LNCaP clone FGC (cell line): Measurements from ENCODE around the gene VSTM2L.

Experiments
- DNase-seq: peaks from one replicate; pipeline ENCODE4 v3.0.0-alpha.2; 2011; ENCODE audit warnings: low read depth
- H3K4me3 ChIP-seq: 2 replicates; pipeline ENCODE4 v1.5.1; 2011; ENCODE audit warnings: mild to moderate bottlenecking, low read depth, low read length, control low read depth
- TF ChIP-seq, protein P1 (sequence below): IDR thresholded peaks from 2 replicates; pipeline ENCODE4 v1.5.1; 2012; ENCODE audit warnings: mild to moderate bottlenecking; ENCODE audit not compliant: control insufficient read depth, insufficient read depth; ENCODE audit errors: extremely low read depth

Gene VSTM2L

GRCh38 chr20:37907677-37908401 is 4.9 kb downstream of the VSTM2L start:
- TF ChIP-seq, protein P1, sequence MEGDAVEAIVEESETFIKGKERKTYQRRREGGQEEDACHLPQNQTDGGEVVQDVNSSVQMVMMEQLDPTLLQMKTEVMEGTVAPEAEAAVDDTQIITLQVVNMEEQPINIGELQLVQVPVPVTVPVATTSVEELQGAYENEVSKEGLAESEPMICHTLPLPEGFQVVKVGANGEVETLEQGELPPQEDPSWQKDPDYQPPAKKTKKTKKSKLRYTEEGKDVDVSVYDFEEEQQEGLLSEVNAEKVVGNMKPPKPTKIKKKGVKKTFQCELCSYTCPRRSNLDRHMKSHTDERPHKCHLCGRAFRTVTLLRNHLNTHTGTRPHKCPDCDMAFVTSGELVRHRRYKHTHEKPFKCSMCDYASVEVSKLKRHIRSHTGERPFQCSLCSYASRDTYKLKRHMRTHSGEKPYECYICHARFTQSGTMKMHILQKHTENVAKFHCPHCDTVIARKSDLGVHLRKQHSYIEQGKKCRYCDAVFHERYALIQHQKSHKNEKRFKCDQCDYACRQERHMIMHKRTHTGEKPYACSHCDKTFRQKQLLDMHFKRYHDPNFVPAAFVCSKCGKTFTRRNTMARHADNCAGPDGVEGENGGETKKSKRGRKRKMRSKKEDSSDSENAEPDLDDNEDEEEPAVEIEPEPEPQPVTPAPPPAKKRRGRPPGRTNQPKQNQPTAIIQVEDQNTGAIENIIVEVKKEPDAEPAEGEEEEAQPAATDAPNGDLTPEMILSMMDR: no peak
- no peak overlapping the region for H3K4me3 ChIP-seq
- no peak for DNase-seq

GRCh38 chr20:37911261-37911660 is 8.3 kb downstream of the VSTM2L start:
- TF ChIP-seq, protein P1: no peak
- no peak for DNase-seq
- no peak overlapping the region for H3K4me3 ChIP-seq

DNA sequence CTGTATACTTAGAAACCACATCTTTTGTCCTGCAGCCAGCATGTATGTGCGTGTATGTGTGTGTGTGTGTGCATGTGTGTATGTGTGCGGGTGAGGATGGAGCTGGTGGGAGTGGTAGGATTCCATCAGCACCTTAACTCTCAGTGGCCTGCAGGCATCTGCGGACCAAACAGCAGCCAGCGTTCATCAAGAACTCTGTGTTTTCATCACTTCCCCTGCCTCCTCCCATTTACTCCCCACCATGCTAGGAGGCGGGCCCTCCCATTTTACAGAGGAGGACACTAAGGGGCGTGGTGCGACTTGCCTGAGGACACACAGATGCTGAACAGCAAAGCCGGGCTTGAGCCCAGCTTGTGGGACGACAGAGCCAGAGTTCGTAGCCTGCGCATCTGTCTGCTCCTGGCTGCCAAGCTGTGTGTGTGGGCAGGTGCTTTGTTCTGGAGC is 8.9 kb downstream of the VSTM2L start:
- TF ChIP-seq, protein P1: no peak
- no peak for DNase-seq
- no peak overlapping the region for H3K4me3 ChIP-seq

GRCh38 chr20:37912874-37913273 is 9.9 kb downstream of the VSTM2L start:
- no peak for DNase-seq

GRCh38 chr20:37913567-37914366 is 10.8 kb downstream of the VSTM2L start:
- TF ChIP-seq, protein P1: no peak
- no peak overlapping the region for H3K4me3 ChIP-seq

More at GRCh38 chr20:37912874-37913273, 9.9 kb downstream of the VSTM2L start:
- H3K4me3 ChIP-seq: no peak overlapping the region
- TF ChIP-seq, protein P1: no peak

DNA sequence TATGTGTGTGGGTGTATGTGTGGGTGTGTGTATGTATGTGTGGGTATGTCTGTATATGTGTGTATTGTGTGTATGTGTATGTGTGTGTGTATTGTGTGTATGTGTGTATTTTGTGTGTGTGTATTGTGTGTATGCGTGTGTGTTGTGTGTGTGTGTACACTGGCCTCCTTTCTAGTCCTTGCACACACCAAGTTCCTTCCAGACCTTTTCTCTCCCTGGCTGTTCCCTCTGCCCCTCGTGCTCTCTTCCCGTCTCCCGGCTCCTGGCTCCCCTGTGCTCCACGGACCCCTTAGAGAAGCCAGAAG is 11.4 kb downstream of the VSTM2L start:
- TF ChIP-seq, protein P1: no peak
- no peak overlapping the region for H3K4me3 ChIP-seq
- DNase-seq: no peak

More at GRCh38 chr20:37913567-37914366, 10.8 kb downstream of the VSTM2L start:
- no peak for DNase-seq
